Activated T-cell treated with anti-CD3 and anti-CD28 coated beads, Interleukin-2, amount 50 U/mL, for 72 hours (primary cell): ENCODE measurements around the gene TUBA3E. TPM values are rescaled to one million over a fixed set of nuclear protein-coding genes. Genes with fewer than 3 reads are reported as not detected.
"Not testable (repeated sequence)": the region's sequence is repeated elsewhere in the genome, so short reads cannot be mapped to it uniquely, and the experiment has no call there.

Source experiments
- ATAC-seq, 2 donors: fragments of 150-1000 bp; cut with Tn5 transposase; replicated peaks in 1 of 2; 2 replicates each; pipeline ENCODE4 v1.10.0; 2021; ENCODE audit warnings: moderate library complexity in 2 of 2, mild to moderate bottlenecking in 1 of 2
- DNase-seq, 2 donors: peaks; one replicate each; pipeline ENCODE4 v3.0.0; 2021 to 2022; ENCODE audit warnings: mixed read lengths in 1 of 2
- H3K27ac Mint-ChIP-seq: one replicate; pipeline ENCODE4 v1.8.0; 2022; ENCODE audit warnings: mild to moderate bottlenecking, moderate library complexity, mixed read lengths
- H3K27me3 Mint-ChIP-seq: one replicate; pipeline ENCODE4 v1.8.0; 2022; ENCODE audit warnings: low read depth, mixed read lengths
- H3K36me3 Mint-ChIP-seq, 2 donors: one replicate each; pipeline ENCODE4 v1.8.0; 2022; ENCODE audit warnings: mixed read lengths in 2 of 2, mild to moderate bottlenecking in 1 of 2; ENCODE audit not compliant: insufficient read depth in 2 of 2
- H3K4me1 Mint-ChIP-seq: one replicate; pipeline ENCODE4 v1.8.0; 2022; ENCODE audit warnings: low read depth, mixed read lengths
- H3K4me3 Mint-ChIP-seq, 2 donors: one replicate each; pipeline ENCODE4 v1.8.0; 2022; ENCODE audit warnings: mild to moderate bottlenecking in 2 of 2, mixed read lengths in 2 of 2, moderate library complexity in 2 of 2
- H3K9me3 Mint-ChIP-seq, 2 donors: one replicate each; pipeline ENCODE4 v1.8.0; 2022; ENCODE audit warnings: mixed read lengths in 2 of 2
- total RNA-seq, 2 donors: library from RNA; stranded (reverse); gene quantifications; one replicate each; pipeline ENCODE4 v1.2.3, GENCODE V29; 2022

TUBA3E gene
- total RNA-seq, 2 donors from 2014 or later: not detected

- H3K4me1 Mint-ChIP-seq: peaks cover 10% of the 10 kb centered on the region
- peaks cover 2 to 4% of the 10 kb centered on the region in 2 donors for H3K36me3 Mint-ChIP-seq
- H3K27me3 Mint-ChIP-seq: no peaks in the 10 kb centered on the region
- no peak overlapping the region for H3K4me3 Mint-ChIP-seq
- DNase-seq: no peak
- H3K27ac Mint-ChIP-seq: no peak overlapping the region
- ATAC-seq: no peak
- H3K9me3 Mint-ChIP-seq: no peaks in the 10 kb centered on the region
Observed at GRCh38 chr2:130187268-130187667, 11.0 kb downstream of the TUBA3E start.

- no peak overlapping the region for H3K27ac Mint-ChIP-seq
- H3K36me3 Mint-ChIP-seq: peaks cover 2 to 4% of the 10 kb centered on the region in 2 donors
- H3K4me3 Mint-ChIP-seq: no peak overlapping the region
- no peaks in the 10 kb centered on the region for H3K9me3 Mint-ChIP-seq
- no peaks in the 10 kb centered on the region for H3K27me3 Mint-ChIP-seq
- peaks cover 10% of the 10 kb centered on the region for H3K4me1 Mint-ChIP-seq
- DNase-seq (no peak), ATAC-seq (no peak)
Observed at GRCh38 chr2:130186391-130186790, 11.8 kb downstream of the TUBA3E start.

- ATAC-seq (no peak), DNase-seq (no peak)
- no peak overlapping the region for H3K27ac Mint-ChIP-seq
- H3K27me3 Mint-ChIP-seq: no peaks in the 10 kb centered on the region
- no peak overlapping the region for H3K4me3 Mint-ChIP-seq
- no peaks in the 10 kb centered on the region for H3K9me3 Mint-ChIP-seq
- H3K36me3 Mint-ChIP-seq: peaks cover 2 to 4% of the 10 kb centered on the region in 2 donors
- peaks cover 10% of the 10 kb centered on the region for H3K4me1 Mint-ChIP-seq
Observed at GRCh38 chr2:130185896-130186295, 12.3 kb downstream of the TUBA3E start.

- no peak for ATAC-seq
- DNase-seq: no peak
Observed at GRCh38 chr2:130185436-130185835, 12.8 kb downstream of the TUBA3E start.

GRCh38 chr2:130183512-130184373 is 14.5 kb downstream of the TUBA3E start:
- Mint-ChIP-seq H3K36me3 (peaks cover 2 to 4% of the 10 kb centered on the region in 2 donors), H3K4me3 (peak overlapping the region; percentile 80 to 84), H3K9me3 (no peaks in the 10 kb centered on the region), H3K4me1 (peaks cover 16% of the 10 kb centered on the region), H3K27ac (peak overlapping the region; percentile 95), H3K27me3 (no peaks in the 10 kb centered on the region)
- DNase-seq: no peak
- ATAC-seq: no peak

More at GRCh38 chr2:130185436-130185835, 12.8 kb downstream of the TUBA3E start:
- H3K27ac Mint-ChIP-seq: no peak overlapping the region
- no peak overlapping the region for H3K4me3 Mint-ChIP-seq
- H3K36me3 Mint-ChIP-seq: peaks cover 2 to 4% of the 10 kb centered on the region in 2 donors
- peaks cover 10% of the 10 kb centered on the region for H3K4me1 Mint-ChIP-seq
- no peaks in the 10 kb centered on the region for H3K27me3 Mint-ChIP-seq
- H3K9me3 Mint-ChIP-seq: no peaks in the 10 kb centered on the region

- not testable (repeated sequence) for H3K36me3 Mint-ChIP-seq, H3K9me3 Mint-ChIP-seq, H3K27me3 Mint-ChIP-seq, ATAC-seq
- peak in 1 of 2 donors; percentile 25 for DNase-seq
- H3K4me1 Mint-ChIP-seq: peaks cover 22% of the 10 kb centered on the region
- H3K27ac Mint-ChIP-seq: peak overlapping the region; percentile 54
- peak overlapping the region; percentile 80 to 84 for H3K4me3 Mint-ChIP-seq
Observed at GRCh38 chr2:130182826-130183511, 15.3 kb downstream of the TUBA3E start.

GRCh38 chr2:130181880-130182682 is 16.2 kb downstream of the TUBA3E start, which contains the start of gene MZT2B:
Gene MZT2B, plus strand, starts transcription at chr2:130182262. Its CDS starts 21 bp downstream, at chr2:130182283.
- H3K27me3 Mint-ChIP-seq, H3K9me3 Mint-ChIP-seq, H3K36me3 Mint-ChIP-seq: not testable (repeated sequence)
- ATAC-seq: peak; percentile 87 to 89
- DNase-seq: peak; percentile 93 to 95
- Mint-ChIP-seq H3K4me3 (peak within 1 kb of the TSS; percentile 91 to 94), H3K4me1 (peaks cover 24% of the 10 kb centered on the region), H3K27ac (peak within 1 kb of the TSS; percentile 88)

GRCh38 chr2:130181325-130181879 is 16.8 kb downstream of the TUBA3E start, which contains the start of gene SMPD4:
Gene SMPD4, minus strand, starts transcription at chr2:130181602. Its CDS starts 5,010 bp downstream, at chr2:130176592.
- peak; percentile 98 for DNase-seq
- peaks cover 2 to 4% of the 10 kb centered on the region in 2 donors for H3K36me3 Mint-ChIP-seq
- peak within 1 kb of the TSS; percentile 88 for H3K27ac Mint-ChIP-seq
- H3K4me1 Mint-ChIP-seq: peaks cover 28% of the 10 kb centered on the region
- peak within 1 kb of the TSS; percentile 91 to 94 for H3K4me3 Mint-ChIP-seq
- no peaks in the 10 kb centered on the region for H3K27me3 Mint-ChIP-seq
- ATAC-seq: peak; percentile 73 to 76
- no peaks in the 10 kb centered on the region for H3K9me3 Mint-ChIP-seq

GRCh38 chr2:130180404-130181324 is 17.6 kb downstream of the TUBA3E start:
- peaks cover 28% of the 10 kb centered on the region for H3K4me1 Mint-ChIP-seq
- peak overlapping the region; percentile 91 to 94 for H3K4me3 Mint-ChIP-seq
- H3K27me3 Mint-ChIP-seq, H3K36me3 Mint-ChIP-seq, ATAC-seq, H3K9me3 Mint-ChIP-seq, DNase-seq: not testable (repeated sequence)
- peak overlapping the region; percentile 88 for H3K27ac Mint-ChIP-seq

GRCh38 chr2:130174866-130175265 is 23.4 kb downstream of the TUBA3E start:
- H3K4me3 Mint-ChIP-seq, DNase-seq, H3K9me3 Mint-ChIP-seq, H3K27ac Mint-ChIP-seq, H3K27me3 Mint-ChIP-seq: not testable (repeated sequence)
- peaks cover 4 to 17% of the 10 kb centered on the region in 2 donors for H3K36me3 Mint-ChIP-seq
- peak; percentile 78 to 93 for ATAC-seq
- H3K4me1 Mint-ChIP-seq: peaks cover 21% of the 10 kb centered on the region

- peak in 1 of 2 donors; percentile 67 for ATAC-seq
- H3K4me1 Mint-ChIP-seq: peaks cover 5% of the 10 kb centered on the region
- H3K27me3 Mint-ChIP-seq: no peaks in the 10 kb centered on the region
- H3K27ac Mint-ChIP-seq: no peak overlapping the region
- no peak overlapping the region for H3K4me3 Mint-ChIP-seq
- H3K36me3 Mint-ChIP-seq: peaks cover 6 to 23% of the 10 kb centered on the region in 2 donors
- H3K9me3 Mint-ChIP-seq: no peaks in the 10 kb centered on the region
- no peak for DNase-seq
Observed at GRCh38 chr2:130169896-130170295, 28.3 kb downstream of the TUBA3E start.
